Measurements from ENCODE around the gene PCK2.

The PCK2 gene

GRCh38 chr14:24062216-24062980, 31.7 kb upstream of the PCK2 start:
- DNase-seq = no peak

- DNase-seq = no peak
Measured at GRCh38 chr14:24063263-24063836, 30.8 kb upstream of the PCK2 start.

GRCh38 chr14:24064091-24064795, 29.9 kb upstream of the PCK2 start:
- DNase-seq = no peak

GRCh38 chr14:24064856-24065255, 29.3 kb upstream of the PCK2 start:
- no peak for DNase-seq

GRCh38 chr14:24065408-24065807, 28.7 kb upstream of the PCK2 start:
- no peak for DNase-seq

- DNase-seq = no peak
Measured at GRCh38 chr14:24066496-24067132, 27.5 kb upstream of the PCK2 start.

- DNase-seq = no peak
Measured at GRCh38 chr14:24067133-24068082, 26.7 kb upstream of the PCK2 start.

GRCh38 chr14:24068711-24069410, 25.2 kb upstream of the PCK2 start:
- DNase-seq = no peak

- no peak for DNase-seq
Measured at GRCh38 chr14:24069411-24069735, 24.7 kb upstream of the PCK2 start.

- no peak for DNase-seq
Measured at GRCh38 chr14:24070285-24071143, 23.6 kb upstream of the PCK2 start.

- no peak for DNase-seq
Measured at GRCh38 chr14:24071144-24071697, 22.9 kb upstream of the PCK2 start, which contains the start of gene CPNE6. TSS of gene CPNE6 (plus strand) at chr14:24071562. CDS start at chr14:24072937, 1,375 bp downstream.

- no peak for DNase-seq
Measured at GRCh38 chr14:24071836-24072430, 22.2 kb upstream of the PCK2 start.

- DNase-seq = no peak
Measured at GRCh38 chr14:24072436-24072835, 21.7 kb upstream of the PCK2 start.

- no peak for DNase-seq
Measured at GRCh38 chr14:24072881-24073877, 20.9 kb upstream of the PCK2 start.

- DNase-seq = no peak
Measured at GRCh38 chr14:24074625-24075484, 19.3 kb upstream of the PCK2 start.

GRCh38 chr14:24075485-24076301, 18.4 kb upstream of the PCK2 start:
- no peak for DNase-seq

- DNase-seq = no peak
Measured at GRCh38 chr14:24076302-24076601, 17.9 kb upstream of the PCK2 start.

Data from NCI-H1048 (cell line).